ENCODE data around the gene EIF4EBP2. TPM values are rescaled to one million over a fixed set of nuclear protein-coding genes. Genes with fewer than 3 reads are reported as not detected.
A peak's percentile ranks its signal among the peaks of the same experiment; 100 is the strongest.

EIF4EBP2 gene
- total and polyA plus RNA-seq, 2 donors (not counting 3 experiments of a cell fraction or from before 2014, with no cell fraction given), result 18.2 to 47.0 TPM

DNA sequence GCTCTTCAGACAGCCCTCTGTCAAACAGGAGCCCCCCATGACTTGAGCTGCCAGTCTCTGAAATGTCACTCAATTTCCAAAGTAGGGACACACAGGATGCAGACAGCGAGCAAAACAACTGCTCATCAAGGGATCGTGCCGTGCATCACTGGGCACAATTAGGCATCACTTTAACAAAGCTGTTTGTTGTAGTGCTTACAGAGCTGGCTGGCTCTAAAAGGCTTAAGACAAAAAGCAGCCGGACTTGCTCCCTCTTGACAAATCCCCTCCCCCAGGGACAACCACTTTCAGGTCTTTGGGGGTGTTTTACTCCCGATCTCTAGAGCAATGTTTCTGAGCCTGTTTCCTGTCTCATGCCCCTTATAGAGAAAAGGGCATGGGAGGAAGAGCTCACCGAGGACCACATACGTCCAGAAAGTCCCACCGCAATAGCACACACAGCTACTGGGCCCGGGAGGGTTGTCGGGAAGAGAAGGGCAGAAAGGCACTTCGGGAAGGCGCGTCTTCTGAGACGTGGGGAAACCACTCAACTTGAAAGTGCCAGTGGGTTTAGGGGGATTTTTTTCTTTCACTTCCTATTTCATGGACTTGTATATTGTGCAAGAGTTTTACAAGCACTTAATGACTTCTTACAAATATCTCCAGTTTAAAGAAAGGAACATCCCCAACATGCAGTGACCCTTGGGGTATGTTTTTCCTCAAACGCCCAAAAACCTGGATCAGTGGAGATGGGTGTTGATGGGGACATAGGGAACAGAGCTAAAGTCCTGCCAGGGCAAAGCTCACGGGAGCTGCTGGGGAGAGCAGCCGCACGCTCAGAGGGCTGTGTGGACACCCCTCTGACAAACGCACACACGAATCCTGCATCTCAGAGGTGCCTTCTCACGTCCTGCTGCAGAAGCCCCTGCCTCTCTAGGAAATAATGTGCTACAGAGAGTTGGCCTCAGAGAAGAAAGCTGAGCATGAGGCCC lies 48.6 kb upstream of the EIF4EBP2 start:
- no peak for DNase-seq (ENCODE audit: low read depth, low spot score)
- intact Hi-C loops (cut with micrococcal nuclease), result no loop called here
- H3K4me2 ChIP-seq (ENCODE audit: insufficient read depth, low read length), result no peak overlapping the region
- H3K9ac ChIP-seq (replicated peaks; ENCODE audit: extremely low read depth, insufficient read depth, low read length), result no peak overlapping the region
- H3K27ac ChIP-seq (ENCODE audit: insufficient read depth, low read depth, low read length), result no peak overlapping the region
- H4K20me1 ChIP-seq (replicated peaks; ENCODE audit: control insufficient read depth, extremely low read depth, insufficient read depth, low read length), result no peaks in the 10 kb centered on the region
- H3K36me3 ChIP-seq (ENCODE audit: control insufficient read depth in 2 of 2, extremely low read depth in 1 of 2, insufficient read depth in 2 of 2, low read length in 2 of 2), result no peaks in the 10 kb centered on the region
- H3K9me1 ChIP-seq (replicated peaks; ENCODE audit: control insufficient read depth, extremely low read depth, insufficient read depth, low read length), result no peaks in the 10 kb centered on the region
- POLR2A ChIA-PET, result no interaction called here
- H3K27me3 ChIP-seq (ENCODE audit: control insufficient read depth in 2 of 2, insufficient read depth in 2 of 2, low read length in 2 of 2), result no peaks in the 10 kb centered on the region
- TF ChIP-seq MYC (IDR thresholded peaks at IDR 0.05; ENCODE audit: low read depth, low read length) (no peak), EZH2 (IDR thresholded peaks at IDR 0.05; ENCODE audit: borderline replicate concordance, low read depth, low read length, severe bottlenecking) (no peak)
- H3K9me3 ChIP-seq (replicated peaks; ENCODE audit: control insufficient read depth, insufficient read depth, low read length), result no peaks in the 10 kb centered on the region
- BruUV-seq (replicated peaks), result no TSS peak
- dilution Hi-C loops (cut with MboI; ENCODE audit: extremely low pct_ligation_motif_present, low sequenced_read_pairs), result no loop called here
- no peak for FAIRE-seq
- H2AFZ ChIP-seq (ENCODE audit: low read depth, low read length), result no peak overlapping the region
- CTCF ChIA-PET, result interaction anchor here (1.3 to 3.9 kb wide), 4 partner anchors 9 to 139 kb away, joined by 3 to 31 read pairs (median 12); no protein-coding TSS in a partner anchor
- H3K79me2 ChIP-seq (ENCODE audit: control insufficient read depth, insufficient read depth, low read length), result no peaks in the 10 kb centered on the region
- H3K4me3 ChIP-seq (replicated peaks in 1 of 3; ENCODE audit: insufficient read depth in 1 of 3, low read depth in 1 of 3, low read length in 3 of 3), result no peak overlapping the region
- H3K4me1 ChIP-seq (ENCODE audit: control insufficient read depth, extremely low read depth, insufficient read depth, low read length), result no peaks in the 10 kb centered on the region

DNA sequence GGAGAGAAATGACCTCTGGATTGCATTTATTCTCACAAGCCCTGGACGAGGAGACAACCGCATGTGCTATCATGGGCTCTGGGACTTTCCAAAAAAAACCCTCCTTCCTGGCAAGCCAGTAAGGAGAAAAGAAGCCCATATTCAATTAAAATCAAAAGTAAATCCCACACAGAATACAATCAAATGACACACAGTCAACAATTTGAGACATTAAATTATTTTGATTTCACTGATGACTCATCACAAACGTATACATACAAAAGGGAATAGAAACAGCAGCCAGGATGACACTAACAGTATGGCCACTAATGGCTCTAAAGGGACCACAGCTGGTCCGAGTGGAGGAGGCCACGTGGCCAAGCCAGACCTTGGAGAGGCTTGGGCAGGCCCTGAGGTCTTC lies 46.4 kb upstream of the EIF4EBP2 start:
- Histone ChIP-seq H3K4me1 (ENCODE audit: control insufficient read depth, extremely low read depth, insufficient read depth, low read length) (no peaks in the 10 kb centered on the region), H3K9me1 (replicated peaks; ENCODE audit: control insufficient read depth, extremely low read depth, insufficient read depth, low read length) (no peaks in the 10 kb centered on the region), H3K4me2 (ENCODE audit: insufficient read depth, low read length) (no peak overlapping the region), H4K20me1 (replicated peaks; ENCODE audit: control insufficient read depth, extremely low read depth, insufficient read depth, low read length) (no peaks in the 10 kb centered on the region), H3K9ac (replicated peaks; ENCODE audit: extremely low read depth, insufficient read depth, low read length) (no peak overlapping the region), H2AFZ (ENCODE audit: low read depth, low read length) (no peak overlapping the region), H3K36me3 (ENCODE audit: control insufficient read depth in 2 of 2, extremely low read depth in 1 of 2, insufficient read depth in 2 of 2, low read length in 2 of 2) (no peaks in the 10 kb centered on the region), H3K79me2 (ENCODE audit: control insufficient read depth, insufficient read depth, low read length) (no peaks in the 10 kb centered on the region), H3K27ac (ENCODE audit: insufficient read depth, low read depth, low read length) (no peak overlapping the region), H3K4me3 (replicated peaks in 1 of 3; ENCODE audit: insufficient read depth in 1 of 3, low read depth in 1 of 3, low read length in 3 of 3) (no peak overlapping the region), H3K9me3 (replicated peaks; ENCODE audit: control insufficient read depth, insufficient read depth, low read length) (no peaks in the 10 kb centered on the region), H3K27me3 (ENCODE audit: control insufficient read depth in 2 of 2, insufficient read depth in 2 of 2, low read length in 2 of 2) (no peaks in the 10 kb centered on the region)
- CTCF ChIA-PET, result interaction anchor here (12.8 kb wide), 1 partner anchor 136 kb away, joined by 498 read pairs; no protein-coding TSS in a partner anchor
- POLR2A ChIA-PET, result no interaction called here
- dilution Hi-C loops (cut with MboI; ENCODE audit: extremely low pct_ligation_motif_present, low sequenced_read_pairs), result no loop called here
- BruUV-seq (replicated peaks), result no TSS peak
- FAIRE-seq, result no peak
- intact Hi-C loops (cut with micrococcal nuclease), result no loop called here
- no peak for DNase-seq (ENCODE audit: low read depth, low spot score)
- peak; percentile 61 for TF ChIP-seq FOS (IDR thresholded peaks at IDR 0.05; ENCODE audit: borderline replicate concordance, insufficient read depth, low read length)
- peak; percentile 52 for TF ChIP-seq JUN (IDR thresholded peaks at IDR 0.05; ENCODE audit: borderline replicate concordance, insufficient read depth, insufficient read length, low read depth)
- TF ChIP-seq, protein P1, sequence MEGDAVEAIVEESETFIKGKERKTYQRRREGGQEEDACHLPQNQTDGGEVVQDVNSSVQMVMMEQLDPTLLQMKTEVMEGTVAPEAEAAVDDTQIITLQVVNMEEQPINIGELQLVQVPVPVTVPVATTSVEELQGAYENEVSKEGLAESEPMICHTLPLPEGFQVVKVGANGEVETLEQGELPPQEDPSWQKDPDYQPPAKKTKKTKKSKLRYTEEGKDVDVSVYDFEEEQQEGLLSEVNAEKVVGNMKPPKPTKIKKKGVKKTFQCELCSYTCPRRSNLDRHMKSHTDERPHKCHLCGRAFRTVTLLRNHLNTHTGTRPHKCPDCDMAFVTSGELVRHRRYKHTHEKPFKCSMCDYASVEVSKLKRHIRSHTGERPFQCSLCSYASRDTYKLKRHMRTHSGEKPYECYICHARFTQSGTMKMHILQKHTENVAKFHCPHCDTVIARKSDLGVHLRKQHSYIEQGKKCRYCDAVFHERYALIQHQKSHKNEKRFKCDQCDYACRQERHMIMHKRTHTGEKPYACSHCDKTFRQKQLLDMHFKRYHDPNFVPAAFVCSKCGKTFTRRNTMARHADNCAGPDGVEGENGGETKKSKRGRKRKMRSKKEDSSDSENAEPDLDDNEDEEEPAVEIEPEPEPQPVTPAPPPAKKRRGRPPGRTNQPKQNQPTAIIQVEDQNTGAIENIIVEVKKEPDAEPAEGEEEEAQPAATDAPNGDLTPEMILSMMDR (IDR thresholded peaks at IDR 0.05; ENCODE audit: extremely low read depth in 1 of 2, insufficient read depth in 1 of 2, low read depth in 1 of 2, low read length in 2 of 2), result no peak
- no peak for TF ChIP-seq EZH2 (IDR thresholded peaks at IDR 0.05; ENCODE audit: borderline replicate concordance, low read depth, low read length, severe bottlenecking)
- TF ChIP-seq POLR2AphosphoS5 (IDR thresholded peaks at IDR 0.05; ENCODE audit: insufficient read depth, low read depth, low read length), result no peak
- no peak for TF ChIP-seq MYC (IDR thresholded peaks at IDR 0.05; ENCODE audit: low read depth, low read length)
- no peak for TF ChIP-seq POLR2A (IDR thresholded peaks at IDR 0.05; ENCODE audit: low read depth, low read length)
- TF ChIP-seq, protein P2, sequence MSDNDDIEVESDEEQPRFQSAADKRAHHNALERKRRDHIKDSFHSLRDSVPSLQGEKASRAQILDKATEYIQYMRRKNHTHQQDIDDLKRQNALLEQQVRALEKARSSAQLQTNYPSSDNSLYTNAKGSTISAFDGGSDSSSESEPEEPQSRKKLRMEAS (IDR thresholded peaks at IDR 0.05; ENCODE audit: insufficient read depth, insufficient read length), result no peak
- no peak for TF ChIP-seq GATA2 (IDR thresholded peaks at IDR 0.05; ENCODE audit: insufficient read depth, insufficient read length, low read depth, low read length)

All from endothelial cell of umbilical vein (primary cell).